ENCODE results near the gene VPS33B.

The VPS33B gene

GRCh38 chr15:90974216-90974615 is 48.2 kb downstream of the VPS33B start:
- no peaks in the 10 kb centered on the region for H3K27me3 ChIP-seq (ENCODE audit: insufficient read depth, poor library complexity, severe bottlenecking)
- TF ChIP-seq GABPA (IDR thresholded peaks at IDR 0.05; ENCODE audit: low read depth) (no peak), POLR2AphosphoS5 (IDR thresholded peaks at IDR 0.05; ENCODE audit: low read depth) (no peak), REST (IDR thresholded peaks at IDR 0.05; ENCODE audit: insufficient replicate concordance, low read depth) (no peak), CTCF (IDR thresholded peaks at IDR 0.05; ENCODE audit: insufficient read depth, low read length) (no peak), SPI1 (IDR thresholded peaks at IDR 0.05; ENCODE audit: borderline replicate concordance, low read depth) (no peak)

GRCh38 chr15:90972133-90972532 is 50.3 kb downstream of the VPS33B start:
- Histone ChIP-seq H3K27me3 (ENCODE audit: insufficient read depth, poor library complexity, severe bottlenecking) (no peaks in the 10 kb centered on the region), H3K4me3 (replicated peaks; ENCODE audit: insufficient read depth, low read length) (no peak overlapping the region), H3K27ac (replicated peaks) (no peak overlapping the region)
- TF ChIP-seq SPI1 (IDR thresholded peaks at IDR 0.05; ENCODE audit: borderline replicate concordance, low read depth) (no peak), POLR2AphosphoS5 (IDR thresholded peaks at IDR 0.05; ENCODE audit: low read depth) (no peak), REST (IDR thresholded peaks at IDR 0.05; ENCODE audit: insufficient replicate concordance, low read depth) (no peak)
- DNase-seq (ENCODE audit: low read depth in 1 of 2, low spot score in 1 of 2): no peak

More at GRCh38 chr15:90974216-90974615, 48.2 kb downstream of the VPS33B start:
- no peak overlapping the region for H3K27ac ChIP-seq (replicated peaks)
- no peak for DNase-seq (ENCODE audit: low read depth in 1 of 2, low spot score in 1 of 2)
- no peak overlapping the region for H3K4me3 ChIP-seq (replicated peaks; ENCODE audit: insufficient read depth, low read length)

GRCh38 chr15:90970274-90970673 is 52.1 kb downstream of the VPS33B start:
- DNase-seq (ENCODE audit: low read depth in 1 of 2, low spot score in 1 of 2): peak in 1 of 2 experiments; percentile 55
- Histone ChIP-seq H3K27ac (replicated peaks) (no peak overlapping the region), H3K27me3 (ENCODE audit: insufficient read depth, poor library complexity, severe bottlenecking) (no peaks in the 10 kb centered on the region), H3K4me3 (replicated peaks; ENCODE audit: insufficient read depth, low read length) (no peak overlapping the region)
- TF ChIP-seq SPI1 (IDR thresholded peaks at IDR 0.05; ENCODE audit: borderline replicate concordance, low read depth) (peak; percentile 38; the same call in 1 of the 2 replicates), POLR2AphosphoS5 (IDR thresholded peaks at IDR 0.05; ENCODE audit: low read depth) (no peak), REST (IDR thresholded peaks at IDR 0.05; ENCODE audit: insufficient replicate concordance, low read depth) (no peak), CTCF (IDR thresholded peaks at IDR 0.05; ENCODE audit: insufficient read depth, low read length) (no peak)
